WTC11 (cell line): ENCODE data around the gene CARMIL1. TPM values are rescaled to one million over a fixed set of nuclear protein-coding genes. Genes with fewer than 3 reads are reported as not detected.

Experiments
- ATAC-seq: fragments of 200-7000 bp; cut with Tn5 transposase; 2 replicates; pipeline ENCODE4 v1.10.0; 2021; ENCODE audit warnings: mild to moderate bottlenecking, moderate library complexity
- CTCF ChIA-PET: fragments of 300-600 bp; sonication (Branson Sonifier 250); formaldehyde crosslinking; loops from one replicate; lab custom pipeline; 2021; ENCODE audit warnings: antibody characterized with exemption; lab: Charles Lee
- POLR2A ChIA-PET: fragments of 350-600 bp; sonication (Branson Sonifier 250); formaldehyde crosslinking; loops from one replicate; lab custom pipeline; 2021; ENCODE audit warnings: antibody characterized with exemption; lab: Charles Lee
- DNase-seq: peaks from one replicate; pipeline ENCODE4 v3.0.0; 2021; ENCODE audit warnings: low spot score
- H3K27ac Mint-ChIP-seq: 2 replicates; pipeline ENCODE4 v1.8.0; 2021; ENCODE audit warnings: mixed read lengths
- H3K27me3 Mint-ChIP-seq: 2 replicates; pipeline ENCODE4 v1.8.0; 2021; ENCODE audit warnings: low read depth, mild to moderate bottlenecking, moderate library complexity, mixed read lengths
- H3K36me3 Mint-ChIP-seq: 2 replicates; pipeline ENCODE4 v1.8.0; 2021; ENCODE audit warnings: mixed read lengths
- H3K4me1 Mint-ChIP-seq: 2 replicates; pipeline ENCODE4 v1.8.0; 2022; ENCODE audit warnings: mixed read lengths
- H3K4me3 Mint-ChIP-seq: 2 replicates; pipeline ENCODE4 v1.8.0; 2021; ENCODE audit warnings: mild to moderate bottlenecking, moderate library complexity, mixed read lengths
- H3K9me3 Mint-ChIP-seq: 2 replicates; pipeline ENCODE4 v1.8.0; 2021; ENCODE audit warnings: mixed read lengths
- CBFB ChIP-seq: sonication (generic); formaldehyde crosslinking; IDR thresholded peaks from 2 replicates; pipeline ENCODE4 v1.8.1; 2022; ENCODE audit warnings: mild to moderate bottlenecking, low read depth, missing genetic modification reagents
- CREM ChIP-seq: sonication (generic); formaldehyde crosslinking; IDR thresholded peaks from 2 replicates; pipeline ENCODE4 v1.8.1; 2022; ENCODE audit warnings: mild to moderate bottlenecking, missing genetic modification reagents, moderate library complexity
- ELF4 ChIP-seq: sonication (generic); formaldehyde crosslinking; IDR thresholded peaks from 2 replicates; pipeline ENCODE4 v1.8.1; 2022; ENCODE audit warnings: low read depth, mild to moderate bottlenecking, moderate library complexity, missing genetic modification reagents
- ESRRA ChIP-seq: sonication (generic); formaldehyde crosslinking; IDR thresholded peaks from 2 replicates; pipeline ENCODE4 v1.8.1; 2022; ENCODE audit warnings: mild to moderate bottlenecking, missing genetic modification reagents, borderline replicate concordance
- FOXP1 ChIP-seq: sonication (generic); formaldehyde crosslinking; IDR thresholded peaks from 2 replicates; pipeline ENCODE4 v1.8.0; 2022; ENCODE audit warnings: missing genetic modification reagents, mild to moderate bottlenecking, moderate library complexity, borderline replicate concordance
- GABPB1 ChIP-seq: sonication (generic); formaldehyde crosslinking; IDR thresholded peaks from 2 replicates; pipeline ENCODE4 v1.8.1; 2023; ENCODE audit warnings: mild to moderate bottlenecking, missing genetic modification reagents
- NFE2L1 ChIP-seq: sonication (generic); formaldehyde crosslinking; IDR thresholded peaks from 2 replicates; pipeline ENCODE4 v1.8.1; 2023; ENCODE audit warnings: missing genetic modification reagents
- NR2C2 ChIP-seq: sonication (generic); formaldehyde crosslinking; IDR thresholded peaks from 2 replicates; pipeline ENCODE4 v1.8.0; 2022; ENCODE audit warnings: mild to moderate bottlenecking, missing genetic modification reagents
- SMAD4 ChIP-seq: sonication (generic); formaldehyde crosslinking; IDR thresholded peaks from 2 replicates; pipeline ENCODE4 v1.8.0; 2022; ENCODE audit warnings: mild to moderate bottlenecking, missing genetic modification reagents
- SP1 ChIP-seq: sonication (generic); formaldehyde crosslinking; conservative IDR thresholded peaks from 2 replicates; pipeline ENCODE4 v1.8.1; 2022; ENCODE audit warnings: missing genetic modification reagents
- total RNA-seq: library from RNA; stranded (reverse); gene quantifications from 3 replicates; pipeline ENCODE4 v1.2.3, GENCODE V29; 2021
- TF ChIP-seq, protein P1 (sequence below): fragments of 250-450 bp; sonication (Bioruptor Pico); IDR thresholded peaks from 2 replicates; pipeline ENCODE4 v1.9.0; 2021; ENCODE audit warnings: mild to moderate bottlenecking
- TF ChIP-seq, protein P2 (sequence below): sonication (generic); formaldehyde crosslinking; IDR thresholded peaks from 2 replicates; pipeline ENCODE4 v1.8.0; 2022; ENCODE audit warnings: mild to moderate bottlenecking, missing genetic modification reagents
- TF ChIP-seq, protein P3 (sequence below): fragments of 250-450 bp; sonication (Bioruptor Pico); IDR thresholded peaks from 2 replicates; pipeline ENCODE4 v2.1.2; 2022; ENCODE audit warnings: mild to moderate bottlenecking, moderate library complexity
- TF ChIP-seq, protein P4 (sequence below): fragments of 250-450 bp; sonication (Bioruptor Pico); conservative IDR thresholded peaks from 2 replicates; pipeline ENCODE4 v1.9.0; 2021; ENCODE audit warnings: mild to moderate bottlenecking
- TF ChIP-seq, protein P5 (sequence below): sonication (generic); formaldehyde crosslinking; IDR thresholded peaks from 2 replicates; pipeline ENCODE4 v1.8.1; 2022; ENCODE audit warnings: low read depth, missing genetic modification reagents, borderline replicate concordance
- TF ChIP-seq, protein P6 (sequence below): sonication (generic); formaldehyde crosslinking; IDR thresholded peaks from 2 replicates; pipeline ENCODE4 v1.8.0; 2022; ENCODE audit warnings: mild to moderate bottlenecking, missing genetic modification reagents
- TF ChIP-seq, protein P7 (sequence below): sonication (generic); formaldehyde crosslinking; IDR thresholded peaks from 2 replicates; pipeline ENCODE4 v1.8.1; 2023; ENCODE audit warnings: mild to moderate bottlenecking, missing genetic modification reagents
- TF ChIP-seq, protein P8 (sequence below): sonication (generic); formaldehyde crosslinking; IDR thresholded peaks from 2 replicates; pipeline ENCODE4 v1.8.1; 2023; ENCODE audit warnings: mild to moderate bottlenecking, missing genetic modification reagents, moderate library complexity
- TF ChIP-seq, protein P9 (sequence below): sonication (generic); formaldehyde crosslinking; conservative IDR thresholded peaks from 2 replicates; pipeline ENCODE4 v1.8.1; 2022; ENCODE audit warnings: mild to moderate bottlenecking, missing genetic modification reagents
- TF ChIP-seq, protein P10 (sequence below): fragments of 250-450 bp; sonication (Bioruptor Pico); IDR thresholded peaks from 2 replicates; pipeline ENCODE4 v1.8.0; 2021; ENCODE audit warnings: mild to moderate bottlenecking

CARMIL1 gene
- total RNA-seq, 1 experiment from 2014 or later: 36.2 TPM

DNA sequence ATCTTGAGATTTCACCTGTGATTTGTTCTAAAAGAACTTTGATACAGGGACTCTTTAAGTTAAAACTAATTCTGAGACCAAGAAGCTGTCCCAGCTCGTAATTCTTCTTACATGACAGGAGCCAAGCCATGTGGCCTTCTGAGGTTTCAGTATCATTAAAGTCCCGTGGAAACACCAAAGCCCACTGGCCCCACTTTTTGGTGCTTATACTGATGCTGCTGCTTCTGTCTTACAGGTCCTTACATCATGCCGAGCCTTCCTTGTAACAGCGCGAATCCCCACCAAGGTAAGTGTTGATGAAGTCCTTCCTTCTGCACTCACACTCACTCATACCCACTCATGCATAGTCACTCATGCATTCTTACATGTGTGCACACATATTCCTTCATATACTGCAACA lies 140.7 kb downstream of the CARMIL1 start:
- no peak for DNase-seq
- H3K27me3 Mint-ChIP-seq: no peaks in the 10 kb centered on the region
- H3K9me3 Mint-ChIP-seq: peaks cover 19% of the 10 kb centered on the region
- CTCF ChIA-PET: no interaction called here
- H3K4me3 Mint-ChIP-seq: no peak overlapping the region
- H3K36me3 Mint-ChIP-seq: peaks cover 20% of the 10 kb centered on the region
- TF ChIP-seq, protein P1, sequence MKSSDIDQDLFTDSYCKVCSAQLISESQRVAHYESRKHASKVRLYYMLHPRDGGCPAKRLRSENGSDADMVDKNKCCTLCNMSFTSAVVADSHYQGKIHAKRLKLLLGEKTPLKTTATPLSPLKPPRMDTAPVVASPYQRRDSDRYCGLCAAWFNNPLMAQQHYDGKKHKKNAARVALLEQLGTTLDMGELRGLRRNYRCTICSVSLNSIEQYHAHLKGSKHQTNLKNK (CRISPR knock-in tag): no peak
- TF ChIP-seq, protein P2, sequence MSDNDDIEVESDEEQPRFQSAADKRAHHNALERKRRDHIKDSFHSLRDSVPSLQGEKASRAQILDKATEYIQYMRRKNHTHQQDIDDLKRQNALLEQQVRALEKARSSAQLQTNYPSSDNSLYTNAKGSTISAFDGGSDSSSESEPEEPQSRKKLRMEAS (CRISPR knock-in tag): no peak
- TF ChIP-seq GABPB1 (CRISPR knock-in tag): no peak
- TF ChIP-seq, protein P3, sequence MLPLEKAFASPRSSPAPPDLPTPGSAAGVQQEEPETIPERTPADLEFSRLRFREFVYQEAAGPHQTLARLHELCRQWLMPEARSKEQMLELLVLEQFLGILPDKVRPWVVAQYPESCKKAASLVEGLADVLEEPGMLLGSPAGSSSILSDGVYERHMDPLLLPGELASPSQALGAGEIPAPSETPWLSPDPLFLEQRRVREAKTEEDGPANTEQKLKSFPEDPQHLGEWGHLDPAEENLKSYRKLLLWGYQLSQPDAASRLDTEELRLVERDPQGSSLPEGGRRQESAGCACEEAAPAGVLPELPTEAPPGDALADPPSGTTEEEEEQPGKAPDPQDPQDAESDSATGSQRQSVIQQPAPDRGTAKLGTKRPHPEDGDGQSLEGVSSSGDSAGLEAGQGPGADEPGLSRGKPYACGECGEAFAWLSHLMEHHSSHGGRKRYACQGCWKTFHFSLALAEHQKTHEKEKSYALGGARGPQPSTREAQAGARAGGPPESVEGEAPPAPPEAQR: no peak
- peaks cover 57% of the 10 kb centered on the region for H3K4me1 Mint-ChIP-seq
- POLR2A ChIA-PET: no interaction called here
- no peak for ATAC-seq
- H3K27ac Mint-ChIP-seq: 0 out of 2 replicates have a peak overlapping the region, but pooled peaks have one; percentile 8

DNA sequence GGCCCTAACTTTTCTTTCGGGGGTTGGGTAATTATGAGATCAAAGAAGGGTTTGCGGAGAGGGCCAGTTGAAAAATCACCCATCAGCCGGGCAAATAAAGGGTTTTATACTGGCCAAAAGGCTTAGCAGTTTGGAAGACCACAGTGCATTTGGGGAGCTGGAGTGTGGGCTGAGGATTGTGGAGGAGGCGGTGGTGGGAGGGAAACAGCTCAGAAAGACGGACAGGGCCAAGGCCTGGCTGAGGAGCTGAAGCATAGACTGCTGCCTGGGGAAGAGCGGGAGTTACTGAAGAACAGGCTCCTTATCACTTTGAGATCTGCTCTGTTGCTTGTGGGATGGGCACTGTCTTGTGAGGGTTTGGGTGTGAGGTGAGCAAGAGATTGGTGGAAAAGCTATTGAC lies 144.2 kb downstream of the CARMIL1 start:
- H3K36me3 Mint-ChIP-seq: peaks cover 20% of the 10 kb centered on the region
- DNase-seq: no peak
- peaks cover 19% of the 10 kb centered on the region for H3K9me3 Mint-ChIP-seq
- no peak overlapping the region for H3K4me3 Mint-ChIP-seq
- POLR2A ChIA-PET: no interaction called here
- TF ChIP-seq, protein P4, sequence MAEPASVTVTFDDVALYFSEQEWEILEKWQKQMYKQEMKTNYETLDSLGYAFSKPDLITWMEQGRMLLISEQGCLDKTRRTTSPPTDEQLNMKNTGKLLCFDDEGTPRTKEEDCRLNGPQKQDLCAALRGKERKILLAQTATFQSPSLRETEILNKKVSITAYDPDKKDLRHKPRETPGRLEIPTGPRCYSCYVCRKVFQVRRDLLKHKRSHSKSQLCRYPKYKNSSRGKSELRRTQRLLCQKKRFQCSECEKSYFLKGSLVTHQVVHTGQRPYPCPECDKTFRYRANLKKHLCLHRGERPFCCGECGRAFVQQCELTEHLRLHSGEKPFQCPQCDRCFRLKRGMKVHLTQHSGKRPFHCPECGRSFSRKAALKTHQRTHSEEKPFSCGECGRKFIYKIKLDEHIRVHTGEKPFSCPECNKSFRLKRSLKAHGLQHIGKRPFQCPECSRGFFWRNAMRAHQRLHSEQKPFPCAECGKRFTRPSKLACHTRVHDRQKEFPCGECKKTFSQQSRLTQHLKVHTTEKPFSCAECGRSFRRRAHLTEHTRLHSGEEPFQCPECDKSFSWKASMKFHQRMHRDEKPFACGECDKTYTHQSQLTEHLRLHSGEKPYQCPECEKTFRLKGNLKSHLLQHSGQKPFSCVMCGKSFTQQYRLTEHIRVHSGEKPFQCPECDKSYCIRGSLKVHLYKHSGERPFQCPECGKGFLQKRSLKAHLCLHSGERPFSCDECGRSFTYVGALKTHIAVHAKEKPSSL (CRISPR knock-in tag): no peak
- TF ChIP-seq SMAD4 (CRISPR knock-in tag) (no peak), NFE2L1 (CRISPR knock-in tag) (no peak)
- CTCF ChIA-PET: interaction anchor here (0.6 kb wide), 1 partner anchor 73 kb away, joined by 5 read pairs; no protein-coding TSS in a partner anchor
- peaks cover 43% of the 10 kb centered on the region for H3K4me1 Mint-ChIP-seq
- no peak overlapping the region for H3K27ac Mint-ChIP-seq
- no peaks in the 10 kb centered on the region for H3K27me3 Mint-ChIP-seq
- ATAC-seq: peak; percentile 71

DNA sequence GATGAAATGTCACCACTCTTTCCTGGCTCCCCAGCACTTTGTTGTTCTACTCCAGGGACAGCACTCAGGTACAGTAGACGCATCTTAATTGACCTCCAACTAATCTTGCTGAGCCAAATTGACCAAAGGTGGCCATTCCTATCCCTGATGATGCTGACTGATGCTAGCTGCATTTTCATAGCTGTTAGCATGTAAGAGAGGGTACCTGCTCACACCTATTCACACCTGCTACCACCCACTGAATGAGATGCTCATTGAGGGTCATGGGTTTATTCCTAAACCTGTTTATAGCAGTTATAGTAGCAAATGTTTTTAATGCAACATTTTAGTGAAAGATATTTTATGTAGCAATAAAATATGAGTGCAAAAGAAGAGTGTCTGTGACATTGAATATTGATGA lies 145.1 kb downstream of the CARMIL1 start:
- Mint-ChIP-seq H3K9me3 (peaks cover 17% of the 10 kb centered on the region), H3K27ac (no peak overlapping the region), H3K27me3 (no peaks in the 10 kb centered on the region), H3K4me3 (no peak overlapping the region), H3K4me1 (peaks cover 41% of the 10 kb centered on the region), H3K36me3 (peaks cover 19% of the 10 kb centered on the region)
- ChIA-PET POLR2A (no interaction called here), CTCF (interaction anchor here (1.4 kb wide), 1 partner anchor 12 kb away, joined by 3 read pairs; no protein-coding TSS in a partner anchor)
- DNase-seq: no peak
- ATAC-seq: no peak
- TF ChIP-seq, protein P5, sequence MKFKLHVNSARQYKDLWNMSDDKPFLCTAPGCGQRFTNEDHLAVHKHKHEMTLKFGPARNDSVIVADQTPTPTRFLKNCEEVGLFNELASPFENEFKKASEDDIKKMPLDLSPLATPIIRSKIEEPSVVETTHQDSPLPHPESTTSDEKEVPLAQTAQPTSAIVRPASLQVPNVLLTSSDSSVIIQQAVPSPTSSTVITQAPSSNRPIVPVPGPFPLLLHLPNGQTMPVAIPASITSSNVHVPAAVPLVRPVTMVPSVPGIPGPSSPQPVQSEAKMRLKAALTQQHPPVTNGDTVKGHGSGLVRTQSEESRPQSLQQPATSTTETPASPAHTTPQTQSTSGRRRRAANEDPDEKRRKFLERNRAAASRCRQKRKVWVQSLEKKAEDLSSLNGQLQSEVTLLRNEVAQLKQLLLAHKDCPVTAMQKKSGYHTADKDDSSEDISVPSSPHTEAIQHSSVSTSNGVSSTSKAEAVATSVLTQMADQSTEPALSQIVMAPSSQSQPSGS: no peak
- TF ChIP-seq, protein P6, sequence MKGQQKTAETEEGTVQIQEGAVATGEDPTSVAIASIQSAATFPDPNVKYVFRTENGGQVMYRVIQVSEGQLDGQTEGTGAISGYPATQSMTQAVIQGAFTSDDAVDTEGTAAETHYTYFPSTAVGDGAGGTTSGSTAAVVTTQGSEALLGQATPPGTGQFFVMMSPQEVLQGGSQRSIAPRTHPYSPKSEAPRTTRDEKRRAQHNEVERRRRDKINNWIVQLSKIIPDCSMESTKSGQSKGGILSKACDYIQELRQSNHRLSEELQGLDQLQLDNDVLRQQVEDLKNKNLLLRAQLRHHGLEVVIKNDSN (CRISPR knock-in tag): no peak
- TF ChIP-seq, protein P7, sequence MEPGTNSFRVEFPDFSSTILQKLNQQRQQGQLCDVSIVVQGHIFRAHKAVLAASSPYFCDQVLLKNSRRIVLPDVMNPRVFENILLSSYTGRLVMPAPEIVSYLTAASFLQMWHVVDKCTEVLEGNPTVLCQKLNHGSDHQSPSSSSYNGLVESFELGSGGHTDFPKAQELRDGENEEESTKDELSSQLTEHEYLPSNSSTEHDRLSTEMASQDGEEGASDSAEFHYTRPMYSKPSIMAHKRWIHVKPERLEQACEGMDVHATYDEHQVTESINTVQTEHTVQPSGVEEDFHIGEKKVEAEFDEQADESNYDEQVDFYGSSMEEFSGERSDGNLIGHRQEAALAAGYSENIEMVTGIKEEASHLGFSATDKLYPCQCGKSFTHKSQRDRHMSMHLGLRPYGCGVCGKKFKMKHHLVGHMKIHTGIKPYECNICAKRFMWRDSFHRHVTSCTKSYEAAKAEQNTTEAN (CRISPR knock-in tag): no peak
- TF ChIP-seq CBFB (CRISPR knock-in tag) (no peak), FOXP1 (CRISPR knock-in tag) (no peak), ESRRA (CRISPR knock-in tag) (no peak), SP1 (CRISPR knock-in tag) (no peak), CREM (CRISPR knock-in tag) (no peak), ELF4 (CRISPR knock-in tag) (no peak), NR2C2 (CRISPR knock-in tag) (no peak)
- TF ChIP-seq, protein P8, sequence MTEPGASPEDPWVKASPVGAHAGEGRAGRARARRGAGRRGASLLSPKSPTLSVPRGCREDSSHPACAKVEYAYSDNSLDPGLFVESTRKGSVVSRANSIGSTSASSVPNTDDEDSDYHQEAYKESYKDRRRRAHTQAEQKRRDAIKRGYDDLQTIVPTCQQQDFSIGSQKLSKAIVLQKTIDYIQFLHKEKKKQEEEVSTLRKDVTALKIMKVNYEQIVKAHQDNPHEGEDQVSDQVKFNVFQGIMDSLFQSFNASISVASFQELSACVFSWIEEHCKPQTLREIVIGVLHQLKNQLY (CRISPR knock-in tag): no peak
- TF ChIP-seq, protein P9, sequence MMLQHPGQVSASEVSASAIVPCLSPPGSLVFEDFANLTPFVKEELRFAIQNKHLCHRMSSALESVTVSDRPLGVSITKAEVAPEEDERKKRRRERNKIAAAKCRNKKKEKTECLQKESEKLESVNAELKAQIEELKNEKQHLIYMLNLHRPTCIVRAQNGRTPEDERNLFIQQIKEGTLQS: no peak
- TF ChIP-seq, protein P10, sequence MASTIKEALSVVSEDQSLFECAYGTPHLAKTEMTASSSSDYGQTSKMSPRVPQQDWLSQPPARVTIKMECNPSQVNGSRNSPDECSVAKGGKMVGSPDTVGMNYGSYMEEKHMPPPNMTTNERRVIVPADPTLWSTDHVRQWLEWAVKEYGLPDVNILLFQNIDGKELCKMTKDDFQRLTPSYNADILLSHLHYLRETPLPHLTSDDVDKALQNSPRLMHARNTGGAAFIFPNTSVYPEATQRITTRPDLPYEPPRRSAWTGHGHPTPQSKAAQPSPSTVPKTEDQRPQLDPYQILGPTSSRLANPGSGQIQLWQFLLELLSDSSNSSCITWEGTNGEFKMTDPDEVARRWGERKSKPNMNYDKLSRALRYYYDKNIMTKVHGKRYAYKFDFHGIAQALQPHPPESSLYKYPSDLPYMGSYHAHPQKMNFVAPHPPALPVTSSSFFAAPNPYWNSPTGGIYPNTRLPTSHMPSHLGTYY (CRISPR knock-in tag): no peak
